Astrocyte (in vitro differentiated cells and primary cell): ENCODE measurements around the gene FBXW7. TPM values are rescaled to one million over a fixed set of nuclear protein-coding genes. Genes with fewer than 3 reads are reported as not detected.

ENCODE experiments used
- DNase-seq: peaks from one replicate; pipeline ENCODE4 v3.0.0-alpha.2; 2010; ENCODE audit warnings: low read depth
- FAIRE-seq: peaks from 2 replicates; lab custom pipeline; 2011; peaks lifted over from hg19 to GRCh38; lab: Jason Lieb, UNC
- H2AFZ ChIP-seq: 2 replicates; pipeline ENCODE4 v1.6.0; 2012; ENCODE audit warnings: low read depth, low read length, inconsistent platforms
- H3K27ac ChIP-seq: 2 replicates; pipeline ENCODE4 v1.5.1; 2011; ENCODE audit warnings: low read depth, low read length, inconsistent platforms
- H3K27me3 ChIP-seq: 2 replicates; pipeline ENCODE4 v1.6.0; 2011; ENCODE audit warnings: low read length, inconsistent platforms; ENCODE audit not compliant: insufficient read depth
- H3K36me3 ChIP-seq: 2 replicates; pipeline ENCODE4 v1.5.1; 2011; ENCODE audit warnings: low read length, inconsistent platforms; ENCODE audit not compliant: insufficient read depth
- H3K4me1 ChIP-seq: 2 replicates; pipeline ENCODE4 v1.5.1; 2011; ENCODE audit warnings: low read length, inconsistent platforms; ENCODE audit not compliant: insufficient read depth
- H3K4me2 ChIP-seq: 2 replicates; pipeline ENCODE4 v1.6.0; 2012; ENCODE audit warnings: low read length, inconsistent platforms
- H3K4me3 ChIP-seq: 2 replicates; pipeline ENCODE4 v1.5.1; 2011; ENCODE audit warnings: low read depth, mild to moderate bottlenecking, low read length, inconsistent platforms; ENCODE audit not compliant: insufficient read depth
- H3K79me2 ChIP-seq: 2 replicates; pipeline ENCODE4 v1.6.0; 2012; ENCODE audit warnings: mild to moderate bottlenecking, low read length, inconsistent platforms; ENCODE audit not compliant: insufficient read depth
- H3K9ac ChIP-seq: 2 replicates; pipeline ENCODE4 v1.6.0; 2012; ENCODE audit warnings: mild to moderate bottlenecking, low read length, inconsistent platforms
- H3K9me3 ChIP-seq: 2 replicates; pipeline ENCODE4 v1.5.1; 2012; ENCODE audit warnings: low read depth, mild to moderate bottlenecking, low read length, inconsistent platforms; ENCODE audit not compliant: insufficient read depth
- H4K20me1 ChIP-seq: 2 replicates; pipeline ENCODE4 v1.6.0; 2012; ENCODE audit warnings: low read length, inconsistent platforms; ENCODE audit not compliant: insufficient read depth
- H3K27ac Mint-ChIP-seq: one replicate; pipeline ENCODE4 v1.8.0; 2021; ENCODE audit warnings: mild to moderate bottlenecking, mixed read lengths; ENCODE audit not compliant: unreplicated experiment
- H3K27me3 Mint-ChIP-seq: one replicate; pipeline ENCODE4 v1.8.0; 2021; ENCODE audit warnings: low read depth, mixed read lengths; ENCODE audit not compliant: unreplicated experiment
- H3K36me3 Mint-ChIP-seq: one replicate; pipeline ENCODE4 v1.8.0; 2021; ENCODE audit warnings: low read depth, mixed read lengths; ENCODE audit not compliant: unreplicated experiment
- H3K4me1 Mint-ChIP-seq: one replicate; pipeline ENCODE4 v1.8.0; 2021; ENCODE audit warnings: low read depth, mixed read lengths; ENCODE audit not compliant: unreplicated experiment
- H3K4me3 Mint-ChIP-seq: one replicate; pipeline ENCODE4 v1.8.0; 2021; ENCODE audit warnings: mild to moderate bottlenecking, moderate library complexity, mixed read lengths; ENCODE audit not compliant: unreplicated experiment
- H3K9me3 Mint-ChIP-seq: one replicate; pipeline ENCODE4 v1.8.0; 2021; ENCODE audit warnings: mild to moderate bottlenecking, mixed read lengths; ENCODE audit not compliant: unreplicated experiment
- CTCF ChIP-seq: IDR thresholded peaks from 2 replicates; pipeline ENCODE4 v1.5.1; 2011; ENCODE audit warnings: low read depth, mild to moderate bottlenecking, inconsistent platforms, low read length, moderate library complexity; ENCODE audit not compliant: insufficient read depth
- EZH2 ChIP-seq: IDR thresholded peaks from 2 replicates; pipeline ENCODE4 v1.6.1; 2012; ENCODE audit warnings: mild to moderate bottlenecking, low read length, inconsistent platforms; ENCODE audit not compliant: insufficient read depth
- total RNA-seq: library from RNA; stranded (reverse); gene quantifications from 2 replicates; pipeline ENCODE4 v1.2.1, GENCODE V29; 2021

Gene FBXW7
- total RNA-seq, 1 donor from 2014 or later = 34.7 TPM

GRCh38 chr4:152500275-152500674 lies 35.6 kb downstream of the FBXW7 start:
- H3K9me3 Mint-ChIP-seq = no peaks in the 10 kb centered on the region
- no peak for FAIRE-seq
- DNase-seq = no peak
- peaks cover 13% of the 10 kb centered on the region for H3K4me1 Mint-ChIP-seq
- no peak for TF ChIP-seq CTCF
- TF ChIP-seq EZH2 = no peak
- no peak overlapping the region for H2AFZ ChIP-seq
- peaks cover 45% of the 10 kb centered on the region for H4K20me1 ChIP-seq
- no peaks in the 10 kb centered on the region for H3K9me3 ChIP-seq
- H3K27ac Mint-ChIP-seq = no peak overlapping the region
- no peak overlapping the region for H3K9ac ChIP-seq
- no peaks in the 10 kb centered on the region for H3K36me3 Mint-ChIP-seq
- H3K4me3 ChIP-seq = no peak overlapping the region
- no peak overlapping the region for H3K4me2 ChIP-seq
- no peaks in the 10 kb centered on the region for H3K27me3 Mint-ChIP-seq
- no peak overlapping the region for H3K27ac ChIP-seq
- no peaks in the 10 kb centered on the region for H3K27me3 ChIP-seq
- peaks cover 49% of the 10 kb centered on the region for H3K79me2 ChIP-seq
- H3K36me3 ChIP-seq = no peaks in the 10 kb centered on the region
- H3K4me1 ChIP-seq = no peaks in the 10 kb centered on the region
- H3K4me3 Mint-ChIP-seq = no peak overlapping the region

GRCh38 chr4:152499344-152499743 lies 36.5 kb downstream of the FBXW7 start:
- Histone ChIP-seq H3K27ac (no peak overlapping the region), H3K4me1 (no peaks in the 10 kb centered on the region), H3K79me2 (peaks cover 52% of the 10 kb centered on the region), H3K36me3 (no peaks in the 10 kb centered on the region), H3K9ac (no peak overlapping the region), H3K4me2 (no peak overlapping the region), H3K4me3 (no peak overlapping the region), H3K9me3 (no peaks in the 10 kb centered on the region), H3K27me3 (no peaks in the 10 kb centered on the region), H4K20me1 (peaks cover 45% of the 10 kb centered on the region), H2AFZ (no peak overlapping the region)
- H3K27me3 Mint-ChIP-seq = no peaks in the 10 kb centered on the region
- DNase-seq = no peak
- no peaks in the 10 kb centered on the region for H3K9me3 Mint-ChIP-seq
- H3K4me3 Mint-ChIP-seq = no peak overlapping the region
- no peak overlapping the region for H3K27ac Mint-ChIP-seq
- peaks cover 13% of the 10 kb centered on the region for H3K4me1 Mint-ChIP-seq
- H3K36me3 Mint-ChIP-seq = no peaks in the 10 kb centered on the region
- TF ChIP-seq CTCF = no peak
- no peak for TF ChIP-seq EZH2
- no peak for FAIRE-seq

GRCh38 chr4:152494020-152494419 lies 41.9 kb downstream of the FBXW7 start:
- no peak for TF ChIP-seq CTCF
- TF ChIP-seq EZH2 = no peak
- Mint-ChIP-seq H3K4me3 (no peak overlapping the region), H3K4me1 (peaks cover 8% of the 10 kb centered on the region), H3K27me3 (no peaks in the 10 kb centered on the region), H3K9me3 (no peaks in the 10 kb centered on the region), H3K27ac (no peak overlapping the region), H3K36me3 (no peaks in the 10 kb centered on the region)
- no peaks in the 10 kb centered on the region for H3K27me3 ChIP-seq
- peaks cover 79% of the 10 kb centered on the region for H3K79me2 ChIP-seq
- no peaks in the 10 kb centered on the region for H3K36me3 ChIP-seq
- no peaks in the 10 kb centered on the region for H3K9me3 ChIP-seq
- H3K27ac ChIP-seq = no peak overlapping the region
- no peaks in the 10 kb centered on the region for H3K4me1 ChIP-seq
- H2AFZ ChIP-seq = no peak overlapping the region
- FAIRE-seq = no peak
- peaks cover 45% of the 10 kb centered on the region for H4K20me1 ChIP-seq
- no peak overlapping the region for H3K9ac ChIP-seq
- DNase-seq = no peak
- no peak overlapping the region for H3K4me3 ChIP-seq
- H3K4me2 ChIP-seq = no peak overlapping the region
